Upper lobe of right lung (tissue), 1 donor: ENCODE results near the gene EFS. TPM values are rescaled to one million over a fixed set of nuclear protein-coding genes. Genes with fewer than 3 reads are reported as not detected.
"Not testable (repeated sequence)": the region's sequence is repeated elsewhere in the genome, so short reads cannot be mapped to it uniquely, and the experiment has no call there.

Experiments used
- ATAC-seq: fragments of 200-7000 bp; cut with Tn5 transposase; one replicate; pipeline ENCODE4 v1.9.1; 2020; ENCODE audit warnings: mild to moderate bottlenecking, moderate library complexity
- DNase-seq: peaks from one replicate; pipeline ENCODE4 v3.0.0-alpha.2; 2020
- H3K27ac ChIP-seq: fragments of 200-600 bp; one replicate; pipeline ENCODE4 v1.8.0; 2022
- H3K27me3 ChIP-seq: fragments of 200-600 bp; one replicate; pipeline ENCODE4 v1.8.0; 2022; ENCODE audit warnings: mild to moderate bottlenecking
- H3K36me3 ChIP-seq: fragments of 200-600 bp; one replicate; pipeline ENCODE4 v1.8.0; 2022
- H3K4me1 ChIP-seq: fragments of 200-600 bp; one replicate; pipeline ENCODE4 v1.8.0; 2022
- H3K4me3 ChIP-seq: fragments of 200-600 bp; one replicate; pipeline ENCODE4 v1.8.0; 2022; ENCODE audit warnings: mild to moderate bottlenecking
- H3K9me3 ChIP-seq: fragments of 200-600 bp; one replicate; pipeline ENCODE4 v1.8.0; 2022
- CTCF ChIP-seq: fragments of 200-600 bp; IDR thresholded peaks from one replicate; pipeline ENCODE4 v1.8.0; 2022; ENCODE audit warnings: antibody characterized with exemption
- intact Hi-C: fragments of 100-400 bp; cut with DNase I; formaldehyde crosslinking; loops from one replicate; pipeline ENCODE4 v1.11.0; 2022
- total RNA-seq: library from RNA; stranded (reverse); fragmentation: NEBNext Ultra II Directional; extraction: Animal tissue kit (Norgen Biotek cat#: 25700); gene quantifications from one replicate; pipeline ENCODE4 v1.2.1, GENCODE V29; 2021
- donor health status: DM: no; HTN: yes; CAD: no; lungs with severe emphysema.

The EFS gene
- total RNA-seq, 1 donor from 2014 or later, result 10.4 TPM

GRCh38 chr14:23387916-23388882, 23.2 kb upstream of the EFS start:
- DNase-seq, result no peak
- ATAC-seq, result no peak
- Histone ChIP-seq H3K4me3 (no peak overlapping the region), H3K27me3 (no peaks in the 10 kb centered on the region), H3K4me1 (no peaks in the 10 kb centered on the region), H3K36me3 (no peaks in the 10 kb centered on the region), H3K9me3 (no peaks in the 10 kb centered on the region), H3K27ac (no peak overlapping the region)
- intact Hi-C loops, result no loop called here
- TF ChIP-seq CTCF, result no peak

DNA sequence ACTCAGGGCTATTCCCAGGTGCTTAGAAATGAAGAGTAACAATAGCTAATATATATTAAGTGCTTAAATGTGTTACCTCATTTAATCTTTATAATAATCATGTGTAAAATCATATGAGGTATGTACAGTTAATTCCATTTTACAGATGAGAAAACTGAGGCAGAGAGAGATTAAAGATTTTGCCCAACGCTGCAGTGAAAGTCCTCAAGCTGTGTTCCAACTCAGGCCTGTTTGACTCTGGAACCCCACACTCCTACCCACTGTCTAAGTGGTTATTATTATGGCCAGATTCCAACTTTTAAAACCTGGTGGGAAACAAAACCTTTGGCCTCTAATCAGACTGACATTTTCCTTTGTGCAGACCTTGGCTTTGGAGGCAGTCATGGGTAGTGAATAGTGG, 22.0 kb upstream of the EFS start:
- no peaks in the 10 kb centered on the region for H3K36me3 ChIP-seq
- no peak overlapping the region for H3K4me3 ChIP-seq
- DNase-seq, result no peak
- H3K27me3 ChIP-seq, result no peaks in the 10 kb centered on the region
- no peaks in the 10 kb centered on the region for H3K4me1 ChIP-seq
- H3K27ac ChIP-seq, result no peak overlapping the region
- no peak for ATAC-seq
- no peak for TF ChIP-seq CTCF
- no peaks in the 10 kb centered on the region for H3K9me3 ChIP-seq
- intact Hi-C loops, result no loop called here

DNA sequence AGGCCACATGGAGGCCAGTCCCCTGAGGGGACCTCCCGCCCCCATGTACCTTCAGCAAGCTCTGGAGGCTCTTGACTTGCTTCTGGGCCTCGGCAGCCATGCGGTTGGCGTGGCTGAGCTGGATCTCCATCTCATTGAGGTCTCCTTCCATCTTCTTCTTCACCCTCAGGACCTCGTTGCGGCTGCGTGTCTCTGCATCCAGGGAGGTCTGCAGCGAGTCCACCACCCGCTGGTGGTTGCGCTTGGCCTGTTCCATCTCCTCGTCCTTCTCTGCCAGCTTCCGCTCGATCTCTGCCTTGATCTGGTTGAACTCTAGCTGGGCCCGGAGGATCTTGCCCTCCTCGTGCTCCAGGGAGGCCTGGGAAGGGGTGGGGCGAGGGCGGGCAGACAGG, 21.3 kb upstream of the EFS start:
- ATAC-seq, intact Hi-C loops, H3K4me3 ChIP-seq, H3K27ac ChIP-seq, DNase-seq, H3K36me3 ChIP-seq, H3K27me3 ChIP-seq, H3K4me1 ChIP-seq, H3K9me3 ChIP-seq: not testable (repeated sequence)

DNA sequence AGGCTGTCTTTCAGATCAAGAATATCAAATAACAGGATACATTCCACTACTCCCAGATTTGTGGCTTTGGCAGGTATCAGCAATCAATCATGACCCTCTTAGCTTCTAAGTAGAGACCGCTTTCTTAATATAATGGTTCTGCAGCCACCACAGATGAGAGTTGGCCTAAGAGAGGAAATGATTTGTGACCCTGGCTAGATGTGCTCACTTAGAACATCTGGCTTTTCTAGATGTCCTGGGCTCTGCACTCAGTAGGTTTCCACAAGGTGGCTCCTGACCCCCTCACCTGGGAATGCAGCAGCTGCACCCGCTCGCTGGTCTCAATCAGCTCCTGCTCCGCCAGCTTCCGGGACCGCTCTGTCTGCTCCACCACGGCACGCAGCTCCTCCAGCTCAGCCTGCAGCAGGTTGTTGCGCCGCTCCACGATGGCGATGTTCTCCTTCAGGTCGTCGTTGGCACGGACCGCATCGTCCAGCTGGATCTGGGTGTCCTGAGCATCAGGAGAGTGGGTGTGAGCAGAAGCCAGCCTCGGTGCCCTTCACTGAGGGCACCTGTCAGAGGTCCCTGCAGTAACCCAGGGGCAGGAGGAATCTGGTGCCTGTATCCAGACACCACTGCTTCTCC, 20.8 kb upstream of the EFS start:
- DNase-seq, result no peak
- Histone ChIP-seq H3K4me3 (no peak overlapping the region), H3K4me1 (no peaks in the 10 kb centered on the region), H3K27me3 (no peaks in the 10 kb centered on the region), H3K36me3 (no peaks in the 10 kb centered on the region), H3K27ac (no peak overlapping the region), H3K9me3 (no peaks in the 10 kb centered on the region)
- TF ChIP-seq CTCF, result no peak
- no peak for ATAC-seq
- intact Hi-C loops, result no loop called here

DNA sequence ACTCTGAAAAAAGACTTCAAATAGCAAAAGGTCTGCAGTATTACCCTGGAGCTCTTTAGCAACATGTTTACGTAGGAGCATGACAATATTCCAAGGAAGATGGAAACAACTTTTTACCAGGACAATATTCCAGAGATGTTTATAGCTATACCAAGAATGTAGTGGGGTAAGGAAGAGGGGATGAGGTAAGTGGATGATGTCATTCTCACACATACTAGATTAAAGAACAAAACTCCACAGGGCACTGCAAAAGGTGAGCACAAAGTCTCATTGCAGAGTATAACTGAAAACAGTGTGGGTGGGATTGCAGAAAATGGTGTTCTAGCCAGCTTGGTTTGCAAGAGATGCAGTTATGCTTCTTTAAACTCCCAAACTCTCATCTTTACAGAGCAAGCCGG, 20.3 kb upstream of the EFS start:
- Histone ChIP-seq H3K36me3 (no peaks in the 10 kb centered on the region), H3K4me3 (no peak overlapping the region), H3K27me3 (no peaks in the 10 kb centered on the region), H3K27ac (no peak overlapping the region), H3K9me3 (no peaks in the 10 kb centered on the region), H3K4me1 (no peaks in the 10 kb centered on the region)
- intact Hi-C loops, result no loop called here
- no peak for ATAC-seq
- no peak for DNase-seq
- no peak for TF ChIP-seq CTCF

DNA sequence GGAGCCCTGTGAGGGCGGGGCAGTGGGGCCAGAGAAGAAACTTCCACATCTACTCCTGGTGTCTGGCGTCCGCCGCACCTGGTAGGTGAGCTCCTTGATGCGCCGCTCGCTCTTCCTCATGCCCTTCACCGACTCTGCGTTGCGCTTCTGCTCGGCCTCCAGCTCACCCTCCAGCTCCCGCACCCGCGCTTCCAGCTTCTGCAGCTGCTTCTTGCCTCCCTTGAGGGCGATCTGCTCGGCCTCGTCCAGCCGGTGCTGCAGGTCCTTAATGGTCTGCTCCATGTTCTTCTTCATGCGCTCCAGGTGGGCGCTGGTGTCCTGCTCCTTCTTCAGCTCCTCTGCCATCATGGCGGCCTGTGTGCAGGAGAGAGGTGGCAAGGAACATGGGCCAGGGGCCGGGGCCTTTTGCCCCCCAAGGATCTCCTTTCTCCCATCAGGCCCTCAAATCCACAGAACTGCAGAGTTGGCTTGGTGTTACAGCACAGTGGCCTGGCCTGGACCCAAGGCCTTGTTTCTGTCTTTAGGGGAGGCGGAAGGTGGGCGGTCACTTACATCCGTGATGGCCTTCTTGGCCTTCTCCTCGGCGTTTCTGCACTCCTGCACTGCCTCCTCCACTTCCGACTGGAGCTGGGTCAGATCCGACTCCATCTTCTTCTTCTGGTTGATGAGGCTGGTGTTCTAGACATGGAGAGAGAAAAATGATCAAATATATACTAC, 19.6 kb upstream of the EFS start:
- intact Hi-C loops, result no loop called here
- H3K36me3 ChIP-seq, result no peaks in the 10 kb centered on the region
- no peaks in the 10 kb centered on the region for H3K27me3 ChIP-seq
- no peaks in the 10 kb centered on the region for H3K4me1 ChIP-seq
- DNase-seq (no peak), ATAC-seq (no peak)
- no peak for TF ChIP-seq CTCF
- H3K4me3 ChIP-seq, result no peak overlapping the region
- H3K27ac ChIP-seq, result no peak overlapping the region
- no peaks in the 10 kb centered on the region for H3K9me3 ChIP-seq
